ENCODE measurements around the gene NFATC1.

NFATC1 gene

DNA sequence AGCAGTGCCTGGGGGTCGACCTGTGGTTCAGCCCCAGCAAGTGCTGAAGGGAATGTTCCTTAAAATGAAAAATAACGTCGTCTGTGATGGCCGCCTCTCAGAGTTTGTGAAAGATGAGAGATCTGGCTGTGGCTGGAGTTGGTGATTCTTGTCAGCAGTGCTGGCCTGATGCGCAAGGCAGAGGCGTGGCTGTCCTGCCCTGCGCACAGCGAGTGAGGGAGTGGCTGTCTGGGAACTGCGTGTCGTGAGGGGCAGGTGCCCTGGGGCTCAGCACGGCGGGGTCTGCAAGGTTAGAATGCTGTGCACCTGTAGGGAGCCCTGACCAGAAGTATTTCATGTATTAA, 8.8 kb downstream of the NFATC1 start:
- H3K79me2 ChIP-seq (ENCODE audit: insufficient read depth, low read length) = peaks cover 26% of the 10 kb centered on the region
- no peak overlapping the region for H3K4me3 ChIP-seq (ENCODE audit: low read depth in 1 of 2, low read length in 2 of 2)
- H3K27ac ChIP-seq (ENCODE audit: low read length) = no peak overlapping the region
- TF ChIP-seq, protein P1, sequence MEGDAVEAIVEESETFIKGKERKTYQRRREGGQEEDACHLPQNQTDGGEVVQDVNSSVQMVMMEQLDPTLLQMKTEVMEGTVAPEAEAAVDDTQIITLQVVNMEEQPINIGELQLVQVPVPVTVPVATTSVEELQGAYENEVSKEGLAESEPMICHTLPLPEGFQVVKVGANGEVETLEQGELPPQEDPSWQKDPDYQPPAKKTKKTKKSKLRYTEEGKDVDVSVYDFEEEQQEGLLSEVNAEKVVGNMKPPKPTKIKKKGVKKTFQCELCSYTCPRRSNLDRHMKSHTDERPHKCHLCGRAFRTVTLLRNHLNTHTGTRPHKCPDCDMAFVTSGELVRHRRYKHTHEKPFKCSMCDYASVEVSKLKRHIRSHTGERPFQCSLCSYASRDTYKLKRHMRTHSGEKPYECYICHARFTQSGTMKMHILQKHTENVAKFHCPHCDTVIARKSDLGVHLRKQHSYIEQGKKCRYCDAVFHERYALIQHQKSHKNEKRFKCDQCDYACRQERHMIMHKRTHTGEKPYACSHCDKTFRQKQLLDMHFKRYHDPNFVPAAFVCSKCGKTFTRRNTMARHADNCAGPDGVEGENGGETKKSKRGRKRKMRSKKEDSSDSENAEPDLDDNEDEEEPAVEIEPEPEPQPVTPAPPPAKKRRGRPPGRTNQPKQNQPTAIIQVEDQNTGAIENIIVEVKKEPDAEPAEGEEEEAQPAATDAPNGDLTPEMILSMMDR (IDR thresholded peaks at IDR 0.05; ENCODE audit: borderline replicate concordance, extremely low read depth, low read length, poor library complexity, severe bottlenecking) = no peak
- no peak for TF ChIP-seq EZH2 (IDR thresholded peaks at IDR 0.05; ENCODE audit: borderline replicate concordance, low read depth, low read length, severe bottlenecking)
- DNase-seq (no peak), ATAC-seq (ENCODE audit: insufficient read depth, low read depth) (no peak)
- H3K4me2 ChIP-seq (ENCODE audit: insufficient read depth, low read length) = no peak overlapping the region
- no peaks in the 10 kb centered on the region for H3K9me3 ChIP-seq (ENCODE audit: insufficient read depth, low read length, severe bottlenecking)
- H4K20me1 ChIP-seq (ENCODE audit: insufficient read depth, low read length) = peaks cover 38% of the 10 kb centered on the region
- H2AFZ ChIP-seq (ENCODE audit: low read depth, low read length) = no peak overlapping the region
- peaks cover 43% of the 10 kb centered on the region for H3K4me1 ChIP-seq (ENCODE audit: insufficient read depth, low read length)
- H3K9ac ChIP-seq (ENCODE audit: low read depth, low read length) = no peak overlapping the region
- no peaks in the 10 kb centered on the region for H3K36me3 ChIP-seq (ENCODE audit: insufficient read depth, low read length)
- H3K27me3 ChIP-seq (ENCODE audit: insufficient read depth, low read length, poor library complexity) = no peaks in the 10 kb centered on the region

DNA sequence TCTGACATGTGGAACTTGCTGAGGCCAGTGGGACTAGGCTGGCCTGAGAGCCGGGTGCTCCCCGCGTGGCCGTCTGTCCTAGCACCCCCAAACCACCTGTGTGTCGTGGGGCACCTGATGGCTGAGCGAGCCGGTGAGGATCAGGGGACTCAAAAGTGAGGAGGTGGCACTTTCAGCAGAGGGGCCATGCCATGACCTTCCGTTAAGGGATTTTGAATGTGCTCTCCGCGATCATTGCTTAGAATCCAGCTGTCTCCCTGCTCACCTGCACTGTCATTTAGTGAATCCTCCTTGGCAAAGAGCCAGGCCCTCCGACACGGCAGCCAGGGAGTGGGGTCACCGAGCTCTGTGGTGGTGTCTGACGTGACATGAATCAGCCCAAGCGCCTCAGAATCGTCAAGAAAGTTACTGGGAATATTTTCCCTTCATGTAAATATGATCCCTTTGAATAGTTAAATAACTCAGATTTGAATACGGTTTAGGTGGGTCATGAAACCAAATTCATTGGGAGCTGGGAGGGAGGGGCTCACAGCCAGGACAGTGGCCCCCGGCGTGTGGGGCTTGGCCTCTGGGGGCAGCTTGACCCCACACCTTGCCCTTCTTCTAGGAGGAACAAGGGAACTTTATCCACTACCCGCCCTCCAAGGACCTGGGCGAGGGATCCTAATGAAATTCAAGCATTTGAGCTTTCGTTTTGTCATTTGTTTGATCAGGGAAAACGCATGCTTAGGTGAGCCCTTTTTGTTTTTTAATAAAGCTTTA, 9.5 kb downstream of the NFATC1 start:
- no peaks in the 10 kb centered on the region for H3K9me3 ChIP-seq (ENCODE audit: insufficient read depth, low read length, severe bottlenecking)
- peaks cover 41% of the 10 kb centered on the region for H3K4me1 ChIP-seq (ENCODE audit: insufficient read depth, low read length)
- peaks cover under 1% of the 10 kb centered on the region; the same call in 1 of the 2 replicates for H3K36me3 ChIP-seq (ENCODE audit: insufficient read depth, low read length)
- H3K4me3 ChIP-seq (ENCODE audit: low read depth in 1 of 2, low read length in 2 of 2) = no peak overlapping the region
- no peak for TF ChIP-seq EZH2 (IDR thresholded peaks at IDR 0.05; ENCODE audit: borderline replicate concordance, low read depth, low read length, severe bottlenecking)
- TF ChIP-seq, protein P1 (IDR thresholded peaks at IDR 0.05; ENCODE audit: borderline replicate concordance, extremely low read depth, low read length, poor library complexity, severe bottlenecking) = no peak
- H3K4me2 ChIP-seq (ENCODE audit: insufficient read depth, low read length) = no peak overlapping the region
- no peaks in the 10 kb centered on the region for H3K27me3 ChIP-seq (ENCODE audit: insufficient read depth, low read length, poor library complexity)
- peaks cover 26% of the 10 kb centered on the region for H3K79me2 ChIP-seq (ENCODE audit: insufficient read depth, low read length)
- ATAC-seq (ENCODE audit: insufficient read depth, low read depth) (no peak), DNase-seq (no peak)
- no peak overlapping the region for H2AFZ ChIP-seq (ENCODE audit: low read depth, low read length)
- H4K20me1 ChIP-seq (ENCODE audit: insufficient read depth, low read length) = peaks cover 38% of the 10 kb centered on the region
- no peak overlapping the region for H3K9ac ChIP-seq (ENCODE audit: low read depth, low read length)
- H3K27ac ChIP-seq (ENCODE audit: low read length) = no peak overlapping the region

DNA sequence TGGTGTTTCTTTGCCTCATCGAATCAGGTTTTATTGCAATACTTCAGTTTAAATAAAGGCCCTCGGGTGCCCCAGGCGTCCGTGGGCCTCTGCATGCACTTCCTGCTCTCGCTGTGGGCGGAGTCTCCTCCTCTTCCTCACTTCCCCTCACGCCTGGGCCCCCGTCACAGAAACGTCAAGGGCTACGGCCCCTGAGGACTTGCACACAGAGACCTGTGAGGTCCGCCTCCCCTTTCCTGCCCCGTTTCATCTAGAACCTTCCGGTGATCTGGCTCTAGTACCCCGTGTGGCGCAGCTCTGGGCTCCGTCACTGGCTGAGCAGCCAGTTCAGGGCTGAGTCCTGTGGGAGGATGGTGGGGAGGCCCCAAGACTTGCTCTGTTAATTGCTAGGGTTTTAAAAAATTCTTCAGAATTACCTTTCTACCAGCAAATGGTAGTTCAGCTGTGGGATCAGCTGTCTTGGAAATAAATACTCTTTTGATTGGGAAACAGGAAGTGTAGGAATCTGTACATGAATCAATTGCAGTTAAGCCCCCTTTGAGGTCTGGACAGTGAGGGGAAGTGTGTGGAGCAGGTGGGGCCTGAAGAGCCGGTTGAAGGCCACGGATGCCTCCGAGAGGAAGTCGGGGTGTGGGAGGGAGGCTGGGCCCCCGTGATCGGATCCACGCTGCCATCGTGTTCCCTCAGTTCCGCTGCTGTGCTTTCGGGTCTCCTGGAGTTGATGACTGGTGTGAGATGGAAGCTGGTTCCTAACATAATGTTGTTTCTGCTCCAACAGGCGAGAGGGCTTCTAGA, 10.2 kb downstream of the NFATC1 start:
- Histone ChIP-seq H3K79me2 (ENCODE audit: insufficient read depth, low read length) (peaks cover 26% of the 10 kb centered on the region), H3K36me3 (ENCODE audit: insufficient read depth, low read length) (peaks cover 8% of the 10 kb centered on the region), H3K4me2 (ENCODE audit: insufficient read depth, low read length) (no peak overlapping the region), H2AFZ (ENCODE audit: low read depth, low read length) (no peak overlapping the region), H3K27ac (ENCODE audit: low read length) (no peak overlapping the region), H3K9me3 (ENCODE audit: insufficient read depth, low read length, severe bottlenecking) (no peaks in the 10 kb centered on the region), H3K4me3 (ENCODE audit: low read depth in 1 of 2, low read length in 2 of 2) (no peak overlapping the region), H3K27me3 (ENCODE audit: insufficient read depth, low read length, poor library complexity) (no peaks in the 10 kb centered on the region), H3K4me1 (ENCODE audit: insufficient read depth, low read length) (peaks cover 39% of the 10 kb centered on the region), H3K9ac (ENCODE audit: low read depth, low read length) (no peak overlapping the region), H4K20me1 (ENCODE audit: insufficient read depth, low read length) (peaks cover 43% of the 10 kb centered on the region)
- ATAC-seq (ENCODE audit: insufficient read depth, low read depth) (peak; percentile 64; the same call in 2 of the 3 replicates), DNase-seq (peak; percentile 46)
- TF ChIP-seq, protein P1 (IDR thresholded peaks at IDR 0.05; ENCODE audit: borderline replicate concordance, extremely low read depth, low read length, poor library complexity, severe bottlenecking) = no peak
- TF ChIP-seq EZH2 (IDR thresholded peaks at IDR 0.05; ENCODE audit: borderline replicate concordance, low read depth, low read length, severe bottlenecking) = no peak

Data from DND-41 (cell line).